ENCODE measurements around the gene HNF4A. TPM values are rescaled to one million over a fixed set of nuclear protein-coding genes. Genes with fewer than 3 reads are reported as not detected.

Gene HNF4A
- total RNA-seq, 2 experiments from 2014 or later, result not detected

DNA sequence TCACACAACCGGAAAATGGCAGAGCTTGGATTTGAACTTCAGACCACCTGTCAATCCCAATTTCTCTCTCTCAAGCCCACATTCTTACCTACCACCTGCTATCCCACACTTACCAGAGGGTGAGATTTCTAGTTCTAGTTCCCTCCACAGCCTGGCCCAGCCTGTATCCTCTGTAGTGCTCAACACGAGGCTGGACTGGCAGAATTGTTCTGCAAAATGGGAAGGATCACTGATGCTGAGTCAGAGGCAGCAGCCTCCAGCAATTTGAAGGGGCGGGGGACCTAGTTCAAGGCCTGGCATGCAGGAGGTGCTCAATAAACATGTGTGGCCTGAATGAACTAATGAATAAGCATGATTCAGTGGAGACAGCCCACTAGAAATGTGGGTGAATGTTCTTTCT, 66.6 kb downstream of the HNF4A start:
- no TSS peak for BruUV-seq (replicated peaks)
- ChIA-PET CTCF (ENCODE audit: unreplicated experiment) (no interaction called here), POLR2A (no interaction called here)
- H3K4me2 ChIP-seq (ENCODE audit: low read length), result no peak overlapping the region
- H3K27ac ChIP-seq (ENCODE audit: low read depth, low read length, poor library complexity, severe bottlenecking), result no peak overlapping the region
- H3K9me3 ChIP-seq (ENCODE audit: low read length), result no peaks in the 10 kb centered on the region
- H2AFZ ChIP-seq (ENCODE audit: low read length), result no peak overlapping the region
- H3K4me3 ChIP-seq (ENCODE audit: low read depth, low read length, poor library complexity, severe bottlenecking), result no peak overlapping the region
- no peaks in the 10 kb centered on the region for H3K4me1 ChIP-seq (ENCODE audit: insufficient read depth, low read length, poor library complexity, severe bottlenecking)
- H4K20me1 ChIP-seq (ENCODE audit: insufficient read depth, low read length), result no peaks in the 10 kb centered on the region
- TF ChIP-seq, protein P1, sequence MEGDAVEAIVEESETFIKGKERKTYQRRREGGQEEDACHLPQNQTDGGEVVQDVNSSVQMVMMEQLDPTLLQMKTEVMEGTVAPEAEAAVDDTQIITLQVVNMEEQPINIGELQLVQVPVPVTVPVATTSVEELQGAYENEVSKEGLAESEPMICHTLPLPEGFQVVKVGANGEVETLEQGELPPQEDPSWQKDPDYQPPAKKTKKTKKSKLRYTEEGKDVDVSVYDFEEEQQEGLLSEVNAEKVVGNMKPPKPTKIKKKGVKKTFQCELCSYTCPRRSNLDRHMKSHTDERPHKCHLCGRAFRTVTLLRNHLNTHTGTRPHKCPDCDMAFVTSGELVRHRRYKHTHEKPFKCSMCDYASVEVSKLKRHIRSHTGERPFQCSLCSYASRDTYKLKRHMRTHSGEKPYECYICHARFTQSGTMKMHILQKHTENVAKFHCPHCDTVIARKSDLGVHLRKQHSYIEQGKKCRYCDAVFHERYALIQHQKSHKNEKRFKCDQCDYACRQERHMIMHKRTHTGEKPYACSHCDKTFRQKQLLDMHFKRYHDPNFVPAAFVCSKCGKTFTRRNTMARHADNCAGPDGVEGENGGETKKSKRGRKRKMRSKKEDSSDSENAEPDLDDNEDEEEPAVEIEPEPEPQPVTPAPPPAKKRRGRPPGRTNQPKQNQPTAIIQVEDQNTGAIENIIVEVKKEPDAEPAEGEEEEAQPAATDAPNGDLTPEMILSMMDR (conservative IDR thresholded peaks at IDR 0.05; ENCODE audit: low read length), result no peak
- TF ChIP-seq EZH2phosphoT487 (IDR thresholded peaks at IDR 0.05; ENCODE audit: borderline replicate concordance, low read depth, low read length), result no peak
- no peak for DNase-seq (ENCODE audit: low spot score)
- no peaks in the 10 kb centered on the region for H3K79me2 ChIP-seq (ENCODE audit: insufficient read depth, low read depth, low read length)
- no peaks in the 10 kb centered on the region for H3K9me2 ChIP-seq (ENCODE audit: insufficient read depth, low read length)
- H3K36me3 ChIP-seq (ENCODE audit: insufficient read depth, low read length), result no peaks in the 10 kb centered on the region
- intact Hi-C loops (cut with micrococcal nuclease; ENCODE audit: unreplicated experiment), result no loop called here

DNA sequence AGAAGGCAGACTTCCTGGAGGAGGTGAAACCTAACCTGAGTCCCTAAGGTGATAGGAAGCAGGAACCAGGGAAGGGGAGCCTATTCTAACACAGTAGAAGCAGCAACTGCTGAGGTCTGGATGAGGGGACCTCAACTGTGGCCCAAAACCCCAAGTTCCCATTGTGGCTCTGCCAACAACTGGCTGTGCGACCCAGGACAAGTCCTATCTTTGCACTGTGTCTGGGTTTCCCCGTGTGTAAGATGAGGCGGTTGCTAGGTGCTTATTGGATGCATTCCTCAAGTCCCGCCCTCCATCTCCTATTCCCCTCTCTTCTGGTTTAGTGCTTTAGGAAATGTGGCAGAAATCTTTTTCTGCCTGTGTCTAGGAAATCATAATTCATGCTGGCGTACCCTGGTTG, 68.0 kb downstream of the HNF4A start:
- no peak for TF ChIP-seq EZH2phosphoT487 (IDR thresholded peaks at IDR 0.05; ENCODE audit: borderline replicate concordance, low read depth, low read length)
- TF ChIP-seq, protein P1 (conservative IDR thresholded peaks at IDR 0.05; ENCODE audit: low read length), result no peak
- Histone ChIP-seq H4K20me1 (ENCODE audit: insufficient read depth, low read length) (no peaks in the 10 kb centered on the region), H3K4me3 (ENCODE audit: low read depth, low read length, poor library complexity, severe bottlenecking) (no peak overlapping the region), H2AFZ (ENCODE audit: low read length) (no peak overlapping the region), H3K4me2 (ENCODE audit: low read length) (no peak overlapping the region), H3K27ac (ENCODE audit: low read depth, low read length, poor library complexity, severe bottlenecking) (no peak overlapping the region), H3K79me2 (ENCODE audit: insufficient read depth, low read depth, low read length) (no peaks in the 10 kb centered on the region), H3K9me3 (ENCODE audit: low read length) (no peaks in the 10 kb centered on the region), H3K36me3 (ENCODE audit: insufficient read depth, low read length) (no peaks in the 10 kb centered on the region), H3K9me2 (ENCODE audit: insufficient read depth, low read length) (no peaks in the 10 kb centered on the region), H3K4me1 (ENCODE audit: insufficient read depth, low read length, poor library complexity, severe bottlenecking) (no peaks in the 10 kb centered on the region)
- ChIA-PET POLR2A (no interaction called here), CTCF (ENCODE audit: unreplicated experiment) (no interaction called here)
- intact Hi-C loops (cut with micrococcal nuclease; ENCODE audit: unreplicated experiment), result no loop called here
- no TSS peak for BruUV-seq (replicated peaks)
- DNase-seq (ENCODE audit: low spot score), result no peak

DNA sequence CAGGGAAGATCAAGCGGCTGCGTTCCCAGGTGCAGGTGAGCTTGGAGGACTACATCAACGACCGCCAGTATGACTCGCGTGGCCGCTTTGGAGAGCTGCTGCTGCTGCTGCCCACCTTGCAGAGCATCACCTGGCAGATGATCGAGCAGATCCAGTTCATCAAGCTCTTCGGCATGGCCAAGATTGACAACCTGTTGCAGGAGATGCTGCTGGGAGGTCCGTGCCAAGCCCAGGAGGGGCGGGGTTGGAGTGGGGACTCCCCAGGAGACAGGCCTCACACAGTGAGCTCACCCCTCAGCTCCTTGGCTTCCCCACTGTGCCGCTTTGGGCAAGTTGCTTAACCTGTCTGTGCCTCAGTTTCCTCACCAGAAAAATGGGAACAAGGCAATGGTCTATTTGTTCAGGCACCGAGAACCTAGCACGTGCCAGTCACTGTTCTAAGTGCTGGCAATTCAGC, 68.6 kb downstream of the HNF4A start:
- H3K79me2 ChIP-seq (ENCODE audit: insufficient read depth, low read depth, low read length), result no peaks in the 10 kb centered on the region
- intact Hi-C loops (cut with micrococcal nuclease; ENCODE audit: unreplicated experiment), result no loop called here
- H3K9me3 ChIP-seq (ENCODE audit: low read length), result no peaks in the 10 kb centered on the region
- ChIA-PET CTCF (ENCODE audit: unreplicated experiment) (no interaction called here), POLR2A (no interaction called here)
- no peak overlapping the region for H3K4me3 ChIP-seq (ENCODE audit: low read depth, low read length, poor library complexity, severe bottlenecking)
- H3K4me2 ChIP-seq (ENCODE audit: low read length), result no peak overlapping the region
- no peaks in the 10 kb centered on the region for H3K4me1 ChIP-seq (ENCODE audit: insufficient read depth, low read length, poor library complexity, severe bottlenecking)
- DNase-seq (ENCODE audit: low spot score), result no peak
- no peak overlapping the region for H2AFZ ChIP-seq (ENCODE audit: low read length)
- TF ChIP-seq EZH2phosphoT487 (IDR thresholded peaks at IDR 0.05; ENCODE audit: borderline replicate concordance, low read depth, low read length), result no peak
- TF ChIP-seq, protein P1 (conservative IDR thresholded peaks at IDR 0.05; ENCODE audit: low read length), result no peak
- no peak overlapping the region for H3K27ac ChIP-seq (ENCODE audit: low read depth, low read length, poor library complexity, severe bottlenecking)
- no peaks in the 10 kb centered on the region for H4K20me1 ChIP-seq (ENCODE audit: insufficient read depth, low read length)
- no TSS peak for BruUV-seq (replicated peaks)
- no peaks in the 10 kb centered on the region for H3K9me2 ChIP-seq (ENCODE audit: insufficient read depth, low read length)
- no peaks in the 10 kb centered on the region for H3K36me3 ChIP-seq (ENCODE audit: insufficient read depth, low read length)

Measured in OCI-LY7 (cell line).